CD4-positive, alpha-beta memory T cell (primary cell): ENCODE measurements around the gene TFEC. TPM values are rescaled to one million over a fixed set of nuclear protein-coding genes. Genes with fewer than 3 reads are reported as not detected.

Experiments
- CTCF ChIA-PET: fragments of 350-600 bp; sonication (Branson Sonifier 250); formaldehyde crosslinking; loops from one replicate; lab custom pipeline; 2021; ENCODE audit warnings: inconsistent platforms; ENCODE audit not compliant: partially characterized antibody; lab: Charles Lee
- POLR2A ChIA-PET: fragments of 350-600 bp; sonication (Branson Sonifier 250); formaldehyde crosslinking; loops from one replicate; lab custom pipeline; 2021; ENCODE audit not compliant: partially characterized antibody; lab: Charles Lee
- DNase-seq, 5 donors: peaks; one replicate each; pipeline versions ENCODE4 v3.0.0 to v3.0.0-alpha.2; 2020 to 2022; ENCODE audit warnings: mixed read lengths in 1 of 5
- H3K27ac ChIP-seq: one replicate; pipeline ENCODE4 v1.7.0; 2013; ENCODE audit warnings: low read depth, low read length
- H3K27me3 ChIP-seq: 2 replicates; pipeline ENCODE4 v1.7.0; 2013; ENCODE audit warnings: mild to moderate bottlenecking, low read length, moderate library complexity; ENCODE audit not compliant: insufficient read depth
- H3K36me3 ChIP-seq: 2 replicates; pipeline ENCODE4 v1.7.0; 2013; ENCODE audit warnings: mild to moderate bottlenecking, low read length, moderate library complexity; ENCODE audit not compliant: insufficient read depth
- H3K4me1 ChIP-seq: 2 replicates; pipeline ENCODE4 v1.7.0; 2013; ENCODE audit warnings: mild to moderate bottlenecking, low read length, moderate library complexity; ENCODE audit not compliant: insufficient read depth
- H3K4me3 ChIP-seq, 2 donors: one replicate each; pipeline ENCODE4 v1.7.0; 2013; ENCODE audit warnings: low read length in 2 of 2, mild to moderate bottlenecking in 1 of 2
- H3K9me3 ChIP-seq, 2 donors: one replicate each; pipeline ENCODE4 v1.7.0; 2013; ENCODE audit warnings: low read length in 2 of 2, control low read depth in 1 of 2; ENCODE audit not compliant: control insufficient read depth in 1 of 2
- H3K27ac Mint-ChIP-seq, 7 donors: one replicate each; pipeline ENCODE4 v1.8.0; 2020 to 2021; ENCODE audit warnings: mixed read lengths in 7 of 7, mild to moderate bottlenecking in 6 of 7, inconsistent platforms in 3 of 7, moderate library complexity in 3 of 7
- H3K27me3 Mint-ChIP-seq, 2 donors: one replicate each; pipeline ENCODE4 v1.8.0; 2020 to 2021; ENCODE audit warnings: mixed read lengths in 2 of 2
- H3K36me3 Mint-ChIP-seq, 2 donors: one replicate each; pipeline ENCODE4 v1.8.0; 2020 to 2021; ENCODE audit warnings: mixed read lengths in 2 of 2, inconsistent platforms in 1 of 2, mild to moderate bottlenecking in 1 of 2
- H3K4me1 Mint-ChIP-seq, 4 donors: one replicate each; pipeline ENCODE4 v1.8.0; 2020 to 2021; ENCODE audit warnings: mixed read lengths in 4 of 4, mild to moderate bottlenecking in 1 of 4
- H3K4me3 Mint-ChIP-seq, 8 donors: one replicate each; pipeline ENCODE4 v1.8.0; 2020 to 2021; ENCODE audit warnings: mixed read lengths in 8 of 8, mild to moderate bottlenecking in 7 of 8, moderate library complexity in 6 of 8, inconsistent platforms in 3 of 8
- H3K9me3 Mint-ChIP-seq, 8 donors: one replicate each; pipeline ENCODE4 v1.8.0; 2020 to 2021; ENCODE audit warnings: mixed read lengths in 8 of 8, mild to moderate bottlenecking in 5 of 8, inconsistent platforms in 3 of 8, moderate library complexity in 1 of 8
- intact Hi-C: fragments of 100-400 bp; cut with micrococcal nuclease; formaldehyde crosslinking; loops from one replicate; pipeline ENCODE4 v1.15.1; 2023
- polyA plus RNA-seq, 2 donors: library from polyadenylated mRNA; unstranded; fragments of 300-500 nt; fragmentation: Illumina TruSeq; gene quantifications; one replicate each; pipeline ENCODE4 v1.2.3, GENCODE V29; 2021
- total RNA-seq, 2 experiments: library from RNA; stranded (reverse); gene quantifications; one replicate each; pipeline ENCODE4 v1.2.3, GENCODE V29; 2021

Gene TFEC
- total and polyA plus RNA-seq, 4 experiments from 2014 or later = 0.20 to 1.2 (median 0.70) TPM; not detected in 1

- Histone ChIP-seq H3K9me3 (no peaks in the 10 kb centered on the region), H3K4me1 (no peaks in the 10 kb centered on the region), H3K27ac (no peak overlapping the region), H3K4me3 (no peak overlapping the region), H3K36me3 (no peaks in the 10 kb centered on the region), H3K27me3 (no peaks in the 10 kb centered on the region)
- CTCF ChIA-PET = no interaction called here
- Mint-ChIP-seq H3K36me3 (no peaks in the 10 kb centered on the region), H3K4me3 (no peak overlapping the region), H3K27me3 (peaks cover 2 to 3% of the 10 kb centered on the region in 2 donors), H3K4me1 (no peaks in the 10 kb centered on the region), H3K27ac (no peak overlapping the region), H3K9me3 (no peaks in the 10 kb centered on the region)
- peak in 4 of 5 donors; percentile 10 to 13 (median 12) for DNase-seq
- intact Hi-C loops = loop anchor here (1.0 kb wide), 2 partner anchors 1828 to 1884 kb away; no protein-coding TSS in a partner anchor
- POLR2A ChIA-PET = no interaction called here
Measured at GRCh38 chr7:115910541-115911164, 119.9 kb downstream of the TFEC start.

GRCh38 chr7:115906731-115907130 is 123.8 kb downstream of the TFEC start:
- no peak overlapping the region for H3K4me3 Mint-ChIP-seq
- Histone ChIP-seq H3K9me3 (no peaks in the 10 kb centered on the region), H3K36me3 (no peaks in the 10 kb centered on the region), H3K4me3 (no peak overlapping the region), H3K27me3 (no peaks in the 10 kb centered on the region), H3K27ac (no peak overlapping the region), H3K4me1 (no peaks in the 10 kb centered on the region)
- H3K4me1 Mint-ChIP-seq = no peaks in the 10 kb centered on the region
- ChIA-PET POLR2A (no interaction called here), CTCF (no interaction called here)
- H3K27ac Mint-ChIP-seq = no peak overlapping the region
- no peak for DNase-seq
- no peaks in the 10 kb centered on the region for H3K36me3 Mint-ChIP-seq
- intact Hi-C loops = no loop called here
- peaks cover 2 to 3% of the 10 kb centered on the region in 2 donors for H3K27me3 Mint-ChIP-seq
- H3K9me3 Mint-ChIP-seq = no peaks in the 10 kb centered on the region

GRCh38 chr7:115889669-115889984 is 140.9 kb downstream of the TFEC start:
- Histone ChIP-seq H3K36me3 (no peaks in the 10 kb centered on the region), H3K4me1 (no peaks in the 10 kb centered on the region), H3K27ac (no peak overlapping the region), H3K27me3 (no peaks in the 10 kb centered on the region), H3K4me3 (no peak overlapping the region), H3K9me3 (no peaks in the 10 kb centered on the region)
- H3K36me3 Mint-ChIP-seq = no peaks in the 10 kb centered on the region
- no peaks in the 10 kb centered on the region for H3K4me1 Mint-ChIP-seq
- H3K27ac Mint-ChIP-seq = no peak overlapping the region
- peaks cover 0 to 9% (median 5%) of the 10 kb centered on the region in 8 donors for H3K9me3 Mint-ChIP-seq
- H3K27me3 Mint-ChIP-seq = peaks cover 0 to 1% of the 10 kb centered on the region in 2 donors
- ChIA-PET POLR2A (no interaction called here), CTCF (interaction anchor here (1.1 kb wide), 1 partner anchor 22 kb away, joined by 4 read pairs; no protein-coding TSS in a partner anchor)
- intact Hi-C loops = no loop called here
- H3K4me3 Mint-ChIP-seq = no peak overlapping the region
- no peak for DNase-seq

- no peaks in the 10 kb centered on the region for H3K9me3 ChIP-seq
- Mint-ChIP-seq H3K27ac (no peak overlapping the region), H3K36me3 (no peaks in the 10 kb centered on the region), H3K4me3 (no peak overlapping the region), H3K4me1 (no peaks in the 10 kb centered on the region), H3K9me3 (peaks cover 0 to 9% (median 5%) of the 10 kb centered on the region in 8 donors), H3K27me3 (peaks cover 0 to 1% of the 10 kb centered on the region in 2 donors)
- DNase-seq = no peak
- no peak overlapping the region for H3K27ac ChIP-seq
- H3K4me1 ChIP-seq = no peaks in the 10 kb centered on the region
- H3K27me3 ChIP-seq = no peaks in the 10 kb centered on the region
- CTCF ChIA-PET = no interaction called here
- H3K4me3 ChIP-seq = no peak overlapping the region
- intact Hi-C loops = no loop called here
- no peaks in the 10 kb centered on the region for H3K36me3 ChIP-seq
- POLR2A ChIA-PET = no interaction called here
Measured at GRCh38 chr7:115888981-115889668, 141.4 kb downstream of the TFEC start.

- POLR2A ChIA-PET = no interaction called here
- no peak overlapping the region for H3K4me3 Mint-ChIP-seq
Measured at GRCh38 chr7:115885550-115885949, 145.0 kb downstream of the TFEC start.

More at GRCh38 chr7:115885550-115885949, 145.0 kb downstream of the TFEC start:
- CTCF ChIA-PET = no interaction called here
- Histone ChIP-seq H3K4me1 (no peaks in the 10 kb centered on the region), H3K9me3 (no peaks in the 10 kb centered on the region), H3K27ac (no peak overlapping the region), H3K36me3 (no peaks in the 10 kb centered on the region), H3K4me3 (no peak overlapping the region), H3K27me3 (no peaks in the 10 kb centered on the region)
- Mint-ChIP-seq H3K36me3 (no peaks in the 10 kb centered on the region), H3K27ac (no peak overlapping the region), H3K4me1 (no peaks in the 10 kb centered on the region), H3K9me3 (peaks cover 0 to 8% (median 5%) of the 10 kb centered on the region in 8 donors), H3K27me3 (peaks cover 0 to 1% of the 10 kb centered on the region in 2 donors)
- no peak for DNase-seq
- intact Hi-C loops = no loop called here

Other genes starting within 250 kb of the TFEC start
- gene TES, start 179.8 kb upstream of the TFEC start, total RNA-seq = 100 to 1,000 TPM; 109 to 125 TPM
- 100 to 1,000 TPM; 183 to 248 TPM for gene TES, start 179.8 kb upstream of the TFEC start, polyA plus RNA-seq